H1 (cell line): ENCODE results near the gene RING1. TPM values are rescaled to one million over a fixed set of nuclear protein-coding genes. Genes with fewer than 3 reads are reported as not detected.

ENCODE experiments used
- KDM5A ChIP-seq: fragments of 200-600 bp; IDR thresholded peaks from 2 replicates; pipeline ENCODE4 v1.7.1; 2012; ENCODE audit warnings: mild to moderate bottlenecking, low read length, inconsistent platforms, mixed read lengths
- POLR2AphosphoS5 ChIP-seq: IDR thresholded peaks from 2 replicates; pipeline ENCODE4 v1.6.1; 2011; ENCODE audit warnings: low read depth, low read length
- SAP30 ChIP-seq: fragments of 300-600 bp; sonication (generic); IDR thresholded peaks from 2 replicates; pipeline ENCODE4 v1.7.1; 2012; ENCODE audit warnings: low read length, moderate library complexity, mild to moderate bottlenecking, inconsistent platforms; ENCODE audit not compliant: insufficient read depth, insufficient replicate concordance
- SIX5 ChIP-seq: IDR thresholded peaks from 2 replicates; pipeline ENCODE4 v1.6.1; 2011; ENCODE audit warnings: mild to moderate bottlenecking, low read depth, low read length
- polyA plus RNA-seq, 7 experiments: library from polyadenylated mRNA; depleted of rRNA in 3 of 7; stranded (reverse) in 5 of 7; unstranded in 2 of 7; fragments of >200 nt in 5 of 7; fragments of 200-250 nt in 2 of 7; gene quantifications; 1 replicate in 5 of 7; 2 replicates in 1 of 7; 4 replicates in 1 of 7; pipeline versions ENCODE4 v1.2.1 to v1.2.3, GENCODE V29; 2011 to 2013; ENCODE audit warnings: missing spikeins in 2 of 7, mixed read lengths in 2 of 7
- total RNA-seq: library from RNA; stranded (reverse); fragmentation: NEBNext Ultra II Directional; extraction: Animal tissue kit (Norgen Biotek cat#: 25700); gene quantifications from 2 replicates; pipeline ENCODE4 v1.2.1, GENCODE V29; 2021

RING1 gene
- total and polyA plus RNA-seq, 2 of the 8 experiments (the other 6 are each of a cell fraction or from before 2014, with no cell fraction given) = 16.4 to 26.0 TPM

DNA sequence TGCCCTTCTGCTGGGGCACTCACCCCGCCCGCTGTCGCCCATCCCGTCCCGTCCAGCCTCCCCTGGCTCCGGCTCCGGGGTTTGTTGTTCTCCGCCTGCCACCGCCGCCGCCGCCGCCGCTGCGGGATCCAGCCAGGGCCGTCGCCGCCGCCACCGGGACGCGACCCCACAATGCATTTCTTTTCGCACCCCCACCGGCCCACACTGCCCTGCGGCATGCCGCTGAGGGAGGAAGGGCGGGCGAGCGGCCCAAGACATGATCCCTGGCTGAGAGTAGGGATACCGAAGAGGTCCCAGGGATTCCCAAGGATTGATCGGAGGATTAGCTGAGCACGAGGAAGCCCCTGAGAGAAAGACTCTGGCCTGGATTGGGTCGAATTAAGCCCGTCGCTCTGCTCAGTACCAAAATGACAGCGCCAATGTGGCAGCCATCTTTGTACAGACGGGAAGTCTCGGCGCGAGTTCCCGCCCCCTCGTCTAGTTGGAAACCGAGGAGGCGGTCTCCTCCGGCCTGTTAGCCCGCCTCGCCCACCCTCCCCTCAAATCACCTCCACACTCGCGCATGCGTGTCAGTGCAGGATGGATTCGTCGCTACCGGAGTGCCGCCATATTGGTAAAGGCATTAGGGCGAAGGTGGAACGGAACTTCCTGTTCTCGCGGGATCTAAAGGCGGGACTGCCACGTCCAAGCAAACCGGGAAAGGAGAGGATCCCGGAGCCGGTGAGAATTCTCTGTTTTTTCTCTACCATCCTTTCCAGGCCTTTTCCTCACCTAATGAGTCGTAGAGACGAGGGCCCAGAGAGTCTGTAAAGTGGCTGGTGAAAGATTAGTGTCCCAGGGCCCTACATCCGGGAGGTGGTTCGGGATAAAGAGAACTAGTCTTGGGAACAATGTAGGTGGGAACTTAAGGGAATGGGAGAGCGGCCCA is 7.8 kb upstream of the RING1 start, which contains the start of the genes RXRB and SLC39A7 (continued):
- TF ChIP-seq SAP30 (peak; percentile 82), POLR2AphosphoS5 (peak; percentile 84), SIX5 (peak; percentile 49), KDM5A (peak; percentile 43)
